ENCODE results near the gene CLK2. TPM values are rescaled to one million over a fixed set of nuclear protein-coding genes. Genes with fewer than 3 reads are reported as not detected.
"Not testable (repeated sequence)": the region's sequence is repeated elsewhere in the genome, so short reads cannot be mapped to it uniquely, and the experiment has no call there.

CLK2 gene
- total RNA-seq, 1 donor from 2014 or later, result 57.8 TPM

- no peak for DNase-seq (ENCODE audit: low spot score)
- intact Hi-C loops (cut with DNase I), result no loop called here
- no peak for ATAC-seq
Measured at GRCh38 chr1:155300553-155301329, 27.4 kb upstream of the CLK2 start.

GRCh38 chr1:155300024-155300423, 26.7 kb upstream of the CLK2 start:
- intact Hi-C loops (cut with DNase I), result no loop called here
- ATAC-seq, result no peak
- no peak for DNase-seq (ENCODE audit: low spot score)

- intact Hi-C loops (cut with DNase I), result no loop called here
Measured at GRCh38 chr1:155297384-155297783, 24.1 kb upstream of the CLK2 start.

GRCh38 chr1:155296661-155297060, 23.4 kb upstream of the CLK2 start:
- ATAC-seq, result no peak
- DNase-seq (ENCODE audit: low spot score), result no peak
- intact Hi-C loops (cut with DNase I), result no loop called here

More at GRCh38 chr1:155297384-155297783, 24.1 kb upstream of the CLK2 start:
- ATAC-seq (no peak), DNase-seq (ENCODE audit: low spot score) (no peak)

GRCh38 chr1:155295942-155296267, 22.6 kb upstream of the CLK2 start:
- DNase-seq (ENCODE audit: low spot score), result no peak
- intact Hi-C loops (cut with DNase I), result no loop called here
- peak; percentile 46 for ATAC-seq

- ATAC-seq (peak; percentile 39), DNase-seq (ENCODE audit: low spot score) (no peak)
- intact Hi-C loops (cut with DNase I), result no loop called here
Measured at GRCh38 chr1:155295183-155295941, 22.1 kb upstream of the CLK2 start.

GRCh38 chr1:155294520-155295182, 21.3 kb upstream of the CLK2 start:
- intact Hi-C loops (cut with DNase I), result no loop called here

GRCh38 chr1:155293086-155293749, 19.9 kb upstream of the CLK2 start:
- ATAC-seq, result no peak
- no peak for DNase-seq (ENCODE audit: low spot score)
- intact Hi-C loops (cut with DNase I), result no loop called here

More at GRCh38 chr1:155294520-155295182, 21.3 kb upstream of the CLK2 start:
- ATAC-seq, result peak; percentile 48
- DNase-seq (ENCODE audit: low spot score), result no peak

GRCh38 chr1:155291006-155291405, 17.7 kb upstream of the CLK2 start:
- ATAC-seq; intact Hi-C loops (cut with DNase I); DNase-seq (ENCODE audit: low spot score): not testable (repeated sequence)

GRCh38 chr1:155287987-155288543, 14.8 kb upstream of the CLK2 start:
- DNase-seq (ENCODE audit: low spot score) (no peak), ATAC-seq (no peak)
- intact Hi-C loops (cut with DNase I), result no loop called here

- intact Hi-C loops (cut with DNase I), result no loop called here
- DNase-seq (ENCODE audit: low spot score) (no peak), ATAC-seq (no peak)
Measured at GRCh38 chr1:155286544-155286943, 13.2 kb upstream of the CLK2 start.

- intact Hi-C loops (cut with DNase I), result no loop called here
- no peak for DNase-seq (ENCODE audit: low spot score)
- ATAC-seq, result no peak
Measured at GRCh38 chr1:155285631-155286044, 12.3 kb upstream of the CLK2 start.

- DNase-seq (ENCODE audit: low spot score), result no peak
- ATAC-seq, result no peak
- intact Hi-C loops (cut with DNase I), result no loop called here
Measured at GRCh38 chr1:155285063-155285462, 11.8 kb upstream of the CLK2 start.

- intact Hi-C loops (cut with DNase I), result no loop called here
- no peak for ATAC-seq
- no peak for DNase-seq (ENCODE audit: low spot score)
Measured at GRCh38 chr1:155284476-155284875, 11.2 kb upstream of the CLK2 start.

- ATAC-seq, result no peak
- intact Hi-C loops (cut with DNase I), result no loop called here
- DNase-seq (ENCODE audit: low spot score), result no peak
Measured at GRCh38 chr1:155282488-155283091, 9.3 kb upstream of the CLK2 start.

- intact Hi-C loops (cut with DNase I), result no loop called here
- no peak for ATAC-seq
- no peak for DNase-seq (ENCODE audit: low spot score)
Measured at GRCh38 chr1:155279268-155279667, 6.0 kb upstream of the CLK2 start.

GRCh38 chr1:155278689-155279160, 5.4 kb upstream of the CLK2 start:
- DNase-seq (ENCODE audit: low spot score) (no peak), ATAC-seq (no peak)
- intact Hi-C loops (cut with DNase I), result no loop called here

GRCh38 chr1:155277902-155278688, 4.8 kb upstream of the CLK2 start:
- intact Hi-C loops (cut with DNase I), result no loop called here
- ATAC-seq (peak; percentile 19), DNase-seq (ENCODE audit: low spot score) (peak; percentile 83)
